ELF-1 (cell line): Measurements from ENCODE around the gene SUSD3.
A peak's percentile ranks its signal among the peaks of the same experiment; 100 is the strongest.
"Not testable (repeated sequence)": the region's sequence is repeated elsewhere in the genome, so short reads cannot be mapped to it uniquely, and the experiment has no call there.

ENCODE experiments used
- DNase-seq: peaks from one replicate; pipeline ENCODE4 v3.0.0-alpha.2; 2016; ENCODE audit warnings: low read depth, low spot score

Gene SUSD3

GRCh38 chr9:93092251-93092991 lies 33.9 kb downstream of the SUSD3 start:
- no peak for DNase-seq

GRCh38 chr9:93093127-93093876 lies 34.8 kb downstream of the SUSD3 start:
- DNase-seq = no peak

GRCh38 chr9:93093877-93094657 lies 35.6 kb downstream of the SUSD3 start:
- no peak for DNase-seq

- DNase-seq = peak; percentile 28
Observed at GRCh38 chr9:93094658-93095204, 36.2 kb downstream of the SUSD3 start.

DNA sequence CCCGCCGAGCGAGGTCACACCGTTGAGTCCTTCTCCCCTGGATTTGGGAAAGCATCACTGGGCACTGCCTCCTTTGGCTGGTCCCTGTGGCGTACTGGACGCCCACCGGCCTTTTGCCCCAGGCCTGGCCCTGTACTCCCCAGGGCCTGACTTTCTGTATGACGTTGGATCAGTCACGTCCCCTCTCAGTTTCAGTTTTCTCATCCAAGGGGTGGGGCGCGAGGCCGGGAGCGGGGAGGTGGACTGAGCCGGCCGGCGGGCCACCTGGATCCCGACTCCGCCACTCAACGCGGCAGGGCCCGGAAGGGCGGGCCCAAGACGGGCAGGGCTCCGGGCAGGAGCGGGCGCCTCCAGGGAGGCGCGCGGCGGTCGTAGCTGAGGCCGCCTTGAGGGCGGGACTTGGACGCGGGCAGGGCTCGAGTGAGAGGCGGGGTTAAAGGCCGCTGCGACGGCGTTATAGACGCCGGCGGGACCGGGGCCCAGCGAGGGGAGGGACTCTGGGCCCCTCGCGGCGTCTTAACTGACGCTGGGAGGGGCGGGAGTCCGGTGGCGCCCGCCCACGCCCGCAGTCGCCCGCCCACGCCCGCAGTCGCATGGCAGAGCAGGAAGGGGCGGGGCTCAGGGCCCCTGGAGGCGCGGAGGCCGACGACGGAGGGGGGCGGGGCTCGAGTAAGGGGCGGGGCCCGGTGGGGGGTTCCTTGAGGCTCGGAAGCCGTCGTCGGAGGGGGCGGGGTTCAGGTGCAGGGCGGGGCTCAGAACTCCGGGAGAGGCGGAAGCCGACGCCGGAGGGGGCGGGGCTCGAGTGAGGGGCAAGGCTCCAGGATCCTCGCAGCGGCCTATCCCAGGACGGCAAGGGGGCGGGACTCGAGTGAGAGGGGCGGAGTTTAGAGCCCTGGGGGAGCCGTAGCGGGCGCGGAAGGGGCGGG lies 37.0 kb downstream of the SUSD3 start:
- DNase-seq = peak; percentile 98

DNA sequence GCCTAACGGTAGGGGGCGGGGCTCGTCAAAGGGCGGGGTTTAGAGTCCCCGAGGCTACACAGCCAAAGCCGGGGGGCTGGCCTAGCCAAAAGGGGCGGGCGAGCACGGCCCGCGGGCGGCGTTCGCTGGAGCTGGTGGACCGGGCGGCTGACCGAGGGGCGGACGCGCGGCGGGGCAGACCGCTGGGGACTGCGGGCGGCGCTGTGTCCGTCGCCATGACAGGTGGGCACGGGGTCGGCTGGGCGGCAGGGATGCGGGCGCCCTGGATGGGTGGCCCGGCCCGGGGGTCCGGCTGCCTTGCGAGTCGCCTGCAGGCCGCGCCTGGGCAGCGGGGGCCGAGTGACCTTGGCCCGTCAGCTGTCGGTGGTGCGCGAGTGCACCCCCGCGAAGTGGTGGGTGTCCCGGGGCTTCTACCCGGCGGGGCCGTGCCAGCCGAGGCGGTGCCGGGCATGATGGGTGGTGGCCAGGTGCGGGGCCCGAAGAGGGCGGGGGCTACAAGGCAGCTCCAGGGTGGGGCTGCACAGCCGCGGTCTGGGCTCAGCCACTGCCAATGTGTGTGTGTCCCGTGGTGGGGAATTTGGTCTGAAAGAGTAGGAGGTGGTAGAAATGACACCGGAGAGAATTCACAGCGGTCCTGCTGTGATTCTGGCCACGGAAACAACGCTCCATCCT lies 37.8 kb downstream of the SUSD3 start, which contains the start of gene CARD19:
TSS of gene CARD19 (plus strand) at position 87 of the 672 bp plus-strand sequence. CDS start at position 216, 129 bp downstream.
- DNase-seq = peak; percentile 46

DNA sequence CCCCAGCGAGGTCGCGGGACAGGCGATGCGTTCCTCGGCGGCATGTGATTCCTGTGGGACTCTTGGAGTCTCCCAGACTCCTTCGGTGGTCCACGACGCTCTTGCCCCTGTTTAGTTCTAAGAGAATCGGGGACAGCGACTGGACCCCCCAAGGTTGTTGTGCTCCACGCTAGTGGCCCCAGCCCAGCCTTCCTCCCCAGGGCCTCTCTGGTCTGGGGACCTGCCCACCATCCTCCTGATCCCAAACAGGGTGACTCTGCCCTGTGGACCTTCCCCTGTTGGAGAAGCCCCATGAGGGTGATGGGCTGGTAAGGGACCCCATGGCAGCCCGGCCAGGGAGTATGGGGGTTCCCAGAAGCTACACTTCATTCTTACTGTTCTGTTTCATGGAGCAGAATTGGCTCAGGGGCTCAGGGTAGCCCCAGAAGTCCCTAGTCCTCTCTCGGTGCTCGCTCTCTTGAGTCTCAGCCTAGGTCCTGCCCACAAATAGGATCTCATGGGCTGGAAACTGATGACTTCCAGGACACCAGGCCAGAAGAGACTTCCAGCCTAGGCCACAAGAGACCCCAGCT lies 38.4 kb downstream of the SUSD3 start:
- DNase-seq = no peak

DNA sequence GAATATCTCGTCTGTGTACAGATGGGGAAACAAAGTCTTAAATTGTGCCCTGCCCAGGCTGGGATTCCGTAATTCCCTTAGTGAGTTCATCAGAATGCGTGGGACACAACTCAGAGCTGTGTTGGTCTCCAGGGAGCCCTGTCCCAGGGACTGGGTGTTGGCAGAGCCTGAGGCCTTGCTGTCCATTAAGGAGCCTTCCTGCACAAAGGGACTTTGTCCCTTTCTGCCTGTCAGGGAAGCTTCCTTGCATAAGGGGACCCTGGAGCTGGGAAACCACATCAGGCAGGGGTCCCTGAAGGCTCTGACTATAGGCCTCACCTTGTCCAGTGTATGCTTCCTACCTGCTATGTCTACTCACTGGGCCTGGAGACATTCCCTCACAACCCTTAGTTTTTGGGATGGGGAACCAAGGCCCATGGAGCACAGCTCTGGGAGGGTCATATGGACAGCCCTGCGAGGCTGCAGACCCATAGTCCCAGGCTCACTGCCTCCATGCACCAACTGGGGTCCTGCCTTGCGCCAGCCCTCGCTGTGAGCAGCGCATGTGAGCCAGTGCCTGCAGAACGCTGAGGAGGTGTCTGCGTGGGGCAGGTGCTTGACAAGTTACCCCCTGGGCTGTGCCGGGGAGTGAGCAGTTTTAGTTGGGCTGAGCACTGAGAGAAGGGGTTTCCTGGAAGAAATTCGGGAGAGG lies 39.2 kb downstream of the SUSD3 start:
- no peak for DNase-seq

DNA sequence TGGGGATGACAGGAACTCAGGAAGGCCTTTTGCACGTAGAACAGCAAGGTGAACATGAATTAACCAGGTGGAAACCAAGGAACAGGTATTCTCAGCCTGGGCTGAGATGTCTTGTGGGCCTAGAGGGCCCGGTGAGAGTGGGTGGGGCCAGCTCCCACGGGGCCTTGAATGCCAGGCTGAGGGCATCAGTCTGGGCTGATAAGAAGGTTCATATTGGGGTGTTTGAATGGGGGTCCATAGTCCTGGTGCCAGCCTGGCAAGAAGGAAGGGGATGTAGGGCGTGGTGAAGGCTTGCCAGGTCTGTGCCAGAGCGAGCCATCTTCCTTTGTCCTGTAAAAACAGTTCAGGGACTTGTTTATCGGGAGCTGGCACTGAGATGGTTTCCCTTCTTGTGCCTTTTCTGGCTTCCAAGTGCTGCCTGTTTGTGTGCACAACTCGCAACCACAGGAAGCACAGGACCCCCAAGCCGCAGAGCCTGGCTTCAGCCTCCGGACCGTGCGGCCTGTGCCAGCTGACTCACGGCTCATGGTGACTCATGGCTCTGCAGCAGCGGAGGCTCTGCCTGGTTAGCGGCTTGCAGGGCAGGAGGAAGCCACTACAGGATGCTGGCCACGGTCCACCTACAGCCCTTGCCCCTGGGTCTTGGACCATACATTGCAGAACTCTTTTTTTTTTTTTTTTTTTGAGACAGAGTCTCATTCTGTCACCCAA lies 39.9 kb downstream of the SUSD3 start:
- DNase-seq = peak; percentile 50

DNA sequence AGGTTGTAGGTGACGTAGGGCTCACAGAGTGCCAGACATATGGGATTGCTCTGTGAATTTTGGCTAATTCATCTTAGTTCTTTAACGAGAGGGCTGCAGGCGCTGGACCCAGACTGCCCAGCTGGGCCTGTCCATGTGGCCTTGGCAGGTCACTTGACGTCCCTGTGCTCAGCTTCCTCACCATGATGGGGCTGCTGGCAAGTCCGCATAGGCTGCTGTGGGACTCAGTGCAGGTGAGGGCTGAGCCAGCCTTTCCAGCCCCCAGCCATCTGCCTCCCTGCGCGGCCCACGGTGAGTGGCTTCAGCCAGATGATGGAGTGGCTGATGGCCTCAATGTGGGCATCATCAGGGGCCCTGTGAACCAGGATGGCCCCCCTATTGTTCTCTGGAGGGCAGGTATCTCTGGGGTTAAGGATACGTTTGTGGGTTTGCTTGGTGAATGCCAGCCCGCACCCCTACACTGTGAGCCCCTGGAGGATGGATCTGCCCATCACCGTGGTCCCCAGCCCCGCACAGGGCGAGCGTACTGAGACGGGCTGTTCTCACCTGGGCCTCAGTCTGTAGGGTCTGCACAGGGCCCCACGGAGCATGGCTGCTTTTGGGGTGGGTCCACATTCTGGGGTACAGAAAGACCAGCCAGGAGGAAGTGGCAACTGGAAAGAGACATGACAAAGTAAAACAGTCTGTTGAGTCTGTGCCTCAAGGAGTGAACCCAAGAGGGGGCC lies 41.2 kb downstream of the SUSD3 start:
- DNase-seq = no peak

DNA sequence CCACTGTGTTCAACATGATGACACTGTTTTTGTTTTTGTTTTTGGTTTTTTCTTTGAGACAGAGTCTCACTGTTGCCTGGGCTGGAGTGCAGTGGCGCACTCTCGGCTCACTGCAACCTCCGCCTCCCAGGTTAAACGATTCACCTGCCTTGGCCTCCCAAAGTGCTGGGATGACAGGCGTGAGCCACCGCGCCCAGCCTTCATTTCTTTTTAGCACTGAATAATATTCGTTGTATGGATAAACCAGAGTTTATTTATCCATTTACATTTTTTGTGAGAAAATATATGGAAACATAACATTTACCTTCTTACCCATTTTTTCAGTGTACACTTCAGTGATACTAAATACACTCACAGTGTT lies 41.8 kb downstream of the SUSD3 start:
- DNase-seq = no peak

DNA sequence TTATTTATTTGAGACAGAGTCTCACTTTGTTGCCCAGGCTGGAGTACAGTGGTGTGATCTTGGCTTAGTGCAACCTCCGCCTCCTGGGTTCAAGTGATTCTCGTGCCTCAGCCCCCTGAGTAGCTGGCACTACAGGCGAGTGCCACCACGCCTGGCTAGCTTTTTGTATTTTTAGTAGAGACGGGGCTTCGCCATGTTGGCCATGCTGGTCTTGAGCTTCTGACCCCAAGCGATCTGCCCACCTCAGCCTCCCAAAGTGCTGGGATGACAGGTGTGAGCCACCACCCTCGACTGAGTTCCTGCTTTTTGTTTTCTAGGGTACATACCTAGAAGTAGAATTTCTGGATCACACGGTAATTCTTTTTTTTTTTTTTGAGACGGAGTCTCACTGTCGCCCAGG lies 42.6 kb downstream of the SUSD3 start:
- not testable (repeated sequence) for DNase-seq

- DNase-seq = no peak
Observed at GRCh38 chr9:93105620-93106019, 47.1 kb downstream of the SUSD3 start.

- DNase-seq = no peak
Observed at GRCh38 chr9:93107151-93107824, 48.8 kb downstream of the SUSD3 start.

DNA sequence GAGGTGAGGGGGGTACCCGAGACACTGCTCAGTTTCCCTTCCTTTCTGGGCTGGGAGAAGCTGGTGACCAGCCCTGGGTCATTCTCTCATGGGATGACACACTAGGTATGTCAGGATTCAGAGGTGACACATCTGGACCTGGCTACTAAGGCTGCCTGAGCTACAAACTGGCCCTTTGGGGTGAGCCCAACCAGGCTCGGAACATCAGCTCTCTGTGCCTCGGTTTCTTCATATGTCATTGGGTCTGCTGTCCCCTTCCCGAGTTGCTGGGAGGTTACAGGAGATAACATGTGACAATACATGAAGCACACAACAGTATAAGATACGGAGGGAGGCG lies 49.3 kb downstream of the SUSD3 start:
- DNase-seq = no peak

DNA sequence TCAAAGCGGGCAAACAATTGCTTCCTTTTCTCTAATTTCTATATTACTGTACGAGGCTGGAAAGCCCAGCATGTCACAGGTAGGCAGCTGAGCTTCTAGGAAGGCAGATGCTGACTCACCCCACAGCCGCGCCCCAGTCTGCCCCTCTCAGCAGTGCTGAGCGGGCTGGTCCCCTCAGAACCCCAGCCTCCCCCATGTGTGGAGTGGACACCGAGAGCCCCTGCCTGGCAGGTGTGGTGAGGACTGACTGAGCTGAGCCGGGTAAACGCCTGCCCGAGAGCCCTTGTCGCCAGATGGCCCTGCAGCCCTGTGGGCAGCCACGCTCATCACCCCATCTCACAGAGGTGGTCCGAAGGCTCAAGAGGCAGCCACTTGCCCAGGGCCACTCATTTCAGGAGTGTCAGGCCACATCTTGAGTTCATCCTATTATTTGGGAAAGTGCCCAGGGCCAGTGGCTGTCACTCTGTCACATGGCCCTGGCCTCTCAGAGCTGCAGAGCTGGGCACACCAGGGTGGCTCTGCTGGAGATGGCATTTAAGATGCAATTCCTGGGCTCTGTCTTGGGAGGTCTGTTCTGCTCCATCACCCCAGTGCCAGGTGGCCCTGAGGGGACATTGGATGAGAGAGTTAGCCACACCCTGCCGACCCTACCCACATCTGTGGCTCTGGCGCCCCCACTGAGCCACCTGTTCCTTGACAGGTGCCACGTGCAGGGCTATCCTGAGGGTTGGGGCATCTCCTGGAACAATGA lies 50.0 kb downstream of the SUSD3 start:
- no peak for DNase-seq

DNA sequence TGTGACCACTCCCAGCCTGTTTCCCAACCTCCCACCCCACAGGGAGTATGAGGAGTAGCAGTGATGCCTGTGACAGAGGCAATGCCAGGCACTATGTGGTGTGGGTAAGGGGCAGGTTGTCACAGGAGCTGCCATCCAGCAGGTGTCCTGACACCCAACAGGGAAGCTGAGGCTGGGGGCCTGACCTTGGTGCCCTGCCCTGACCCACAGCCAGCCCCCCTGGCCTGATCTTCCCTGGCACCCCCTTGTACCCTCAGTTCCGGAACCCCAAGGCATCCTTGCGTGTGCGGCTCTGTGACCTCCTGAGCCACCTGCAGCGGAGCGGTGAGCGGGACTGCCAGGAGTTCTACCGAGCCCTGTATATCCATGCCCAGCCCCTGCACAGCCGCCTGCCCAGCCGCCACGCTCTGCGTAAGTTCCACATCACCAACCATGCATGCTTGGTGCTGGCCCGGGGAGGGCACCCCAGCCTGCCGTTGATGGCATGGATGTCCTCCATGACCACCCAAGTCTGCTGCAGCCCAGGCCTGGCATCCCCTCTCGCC lies 51.9 kb downstream of the SUSD3 start:
- no peak for DNase-seq
